Stomach smooth muscle (tissue), 2 donors: ENCODE results near the gene COIL.

Source experiments
- H3K27ac ChIP-seq: one replicate; pipeline ENCODE4 v1.7.0; 2013; ENCODE audit warnings: mild to moderate bottlenecking, low read length, inconsistent platforms
- H3K27me3 ChIP-seq, 2 donors: one replicate each; pipeline ENCODE4 v1.7.0; 2013; ENCODE audit warnings: low read length in 2 of 2; ENCODE audit not compliant: insufficient read depth in 2 of 2, control insufficient read depth in 1 of 2
- H3K36me3 ChIP-seq, 2 donors: one replicate each; pipeline ENCODE4 v1.7.0; 2013; ENCODE audit warnings: low read length in 2 of 2; ENCODE audit not compliant: control insufficient read depth in 2 of 2, insufficient read depth in 2 of 2
- H3K4me1 ChIP-seq: one replicate; pipeline ENCODE4 v1.7.0; 2013; ENCODE audit warnings: low read length; ENCODE audit not compliant: control insufficient read depth, insufficient read depth
- H3K4me3 ChIP-seq, 2 donors: one replicate each; pipeline ENCODE4 v1.7.0; 2013; ENCODE audit warnings: low read length in 2 of 2
- H3K9ac ChIP-seq, 2 donors: one replicate each; pipeline ENCODE4 v1.7.0; 2013; ENCODE audit warnings: low read length in 2 of 2, mild to moderate bottlenecking in 1 of 2
- H3K9me3 ChIP-seq, 2 donors: one replicate each; pipeline ENCODE4 v1.7.0; 2013; ENCODE audit warnings: low read length in 2 of 2; ENCODE audit not compliant: control insufficient read depth in 2 of 2
- donor health status: healthy.
- donor health status: Pancreatic carcinoma.

The COIL gene

DNA sequence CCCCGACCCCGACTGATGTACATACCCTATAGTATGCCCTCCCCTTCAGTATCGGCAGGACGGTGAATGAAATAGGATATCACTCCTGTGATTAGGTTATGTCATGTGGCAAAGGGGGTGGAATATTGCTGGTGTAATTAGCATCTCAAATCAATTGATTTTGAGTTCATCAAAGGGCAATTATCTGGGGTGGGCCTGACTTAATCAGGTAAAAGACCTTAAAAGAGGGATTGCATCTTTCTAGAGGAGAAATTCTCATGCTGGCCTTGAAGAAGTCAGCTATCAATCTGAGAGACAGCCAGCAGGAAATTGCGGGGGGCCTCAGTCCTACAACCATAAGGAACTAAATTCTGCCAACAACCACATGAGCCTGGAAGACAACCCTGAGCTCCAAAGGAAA lies 57.3 kb downstream of the COIL start:
- Histone ChIP-seq H3K4me3 (no peak overlapping the region), H3K27me3 (no peaks in the 10 kb centered on the region), H3K27ac (no peak overlapping the region), H3K4me1 (peaks cover 6% of the 10 kb centered on the region), H3K9ac (no peak overlapping the region), H3K9me3 (no peaks in the 10 kb centered on the region), H3K36me3 (peaks cover 64 to 71% of the 10 kb centered on the region in 2 donors)

DNA sequence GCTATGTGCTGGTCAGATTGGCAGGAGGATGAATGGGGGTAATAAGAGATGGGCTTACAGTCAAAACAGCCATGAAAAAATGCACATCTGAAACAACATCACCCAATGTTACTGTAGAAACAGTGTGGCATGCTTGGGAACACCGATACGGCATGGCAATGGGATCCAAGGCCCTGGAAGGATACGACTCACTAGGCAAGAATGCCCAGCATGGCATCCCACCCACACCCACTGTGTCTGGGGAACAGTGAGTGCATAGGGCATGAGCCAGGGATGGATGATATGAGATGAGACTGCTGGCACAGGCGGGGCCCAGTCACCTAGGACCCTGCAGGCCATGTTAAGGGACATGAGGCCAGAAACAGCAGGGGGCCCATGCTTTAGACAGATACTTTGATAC lies 58.5 kb downstream of the COIL start:
- Histone ChIP-seq H3K4me3 (no peak overlapping the region), H3K4me1 (peaks cover 2% of the 10 kb centered on the region), H3K27me3 (no peaks in the 10 kb centered on the region), H3K9me3 (no peaks in the 10 kb centered on the region), H3K27ac (no peak overlapping the region), H3K36me3 (peaks cover 55 to 61% of the 10 kb centered on the region in 2 donors), H3K9ac (no peak overlapping the region)

DNA sequence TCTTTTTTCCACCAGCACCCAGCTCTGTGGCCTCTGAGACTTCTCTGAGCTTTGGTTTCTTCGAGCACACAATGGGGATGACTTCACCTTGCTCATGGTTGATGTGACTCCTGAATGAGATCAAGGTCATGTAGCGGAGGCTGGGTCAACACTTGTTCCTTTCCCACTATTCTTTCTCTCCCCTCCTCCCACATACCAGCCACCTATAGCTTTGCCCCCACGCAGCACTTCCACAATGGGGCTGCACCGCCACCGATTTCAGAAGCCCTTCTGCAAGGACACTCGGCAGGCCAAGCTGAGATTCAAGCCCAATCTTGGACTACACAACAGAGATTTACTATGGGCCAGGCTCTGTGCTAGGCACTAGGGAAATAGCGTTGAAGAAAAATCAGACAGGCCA lies 61.4 kb downstream of the COIL start:
- peaks cover 48 to 58% of the 10 kb centered on the region in 2 donors for H3K36me3 ChIP-seq
- H3K27ac ChIP-seq = no peak overlapping the region

DNA sequence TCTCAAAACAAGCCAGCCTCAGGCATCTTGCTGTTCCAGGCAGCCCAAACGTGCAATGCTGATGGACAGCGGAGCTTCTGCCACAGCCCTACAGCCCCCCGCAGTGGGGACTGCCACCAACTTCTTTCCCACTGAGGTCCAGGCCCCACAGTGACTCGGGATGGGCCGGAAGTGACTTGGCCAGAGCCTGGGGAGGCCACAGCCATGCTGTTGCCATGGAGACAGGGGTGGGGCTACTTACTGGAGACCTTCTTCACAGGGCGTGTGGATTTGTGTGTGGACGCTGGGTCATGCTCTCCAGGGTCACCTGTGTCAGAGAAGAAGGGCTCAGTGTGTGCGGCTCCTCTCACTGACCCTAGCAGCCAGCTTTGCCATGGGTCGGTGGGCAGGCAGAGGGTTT lies 62.0 kb downstream of the COIL start:
- Histone ChIP-seq H3K9ac (no peak overlapping the region), H3K4me3 (no peak overlapping the region), H3K36me3 (peaks cover 43 to 55% of the 10 kb centered on the region in 2 donors), H3K4me1 (peaks cover 2% of the 10 kb centered on the region), H3K27me3 (no peaks in the 10 kb centered on the region), H3K27ac (no peak overlapping the region), H3K9me3 (no peaks in the 10 kb centered on the region)

More for the DNA sequence above, 61.4 kb downstream of the COIL start:
- no peak overlapping the region for H3K9ac ChIP-seq
- peaks cover 2% of the 10 kb centered on the region for H3K4me1 ChIP-seq
- no peaks in the 10 kb centered on the region for H3K27me3 ChIP-seq
- H3K4me3 ChIP-seq = no peak overlapping the region
- no peaks in the 10 kb centered on the region for H3K9me3 ChIP-seq

DNA sequence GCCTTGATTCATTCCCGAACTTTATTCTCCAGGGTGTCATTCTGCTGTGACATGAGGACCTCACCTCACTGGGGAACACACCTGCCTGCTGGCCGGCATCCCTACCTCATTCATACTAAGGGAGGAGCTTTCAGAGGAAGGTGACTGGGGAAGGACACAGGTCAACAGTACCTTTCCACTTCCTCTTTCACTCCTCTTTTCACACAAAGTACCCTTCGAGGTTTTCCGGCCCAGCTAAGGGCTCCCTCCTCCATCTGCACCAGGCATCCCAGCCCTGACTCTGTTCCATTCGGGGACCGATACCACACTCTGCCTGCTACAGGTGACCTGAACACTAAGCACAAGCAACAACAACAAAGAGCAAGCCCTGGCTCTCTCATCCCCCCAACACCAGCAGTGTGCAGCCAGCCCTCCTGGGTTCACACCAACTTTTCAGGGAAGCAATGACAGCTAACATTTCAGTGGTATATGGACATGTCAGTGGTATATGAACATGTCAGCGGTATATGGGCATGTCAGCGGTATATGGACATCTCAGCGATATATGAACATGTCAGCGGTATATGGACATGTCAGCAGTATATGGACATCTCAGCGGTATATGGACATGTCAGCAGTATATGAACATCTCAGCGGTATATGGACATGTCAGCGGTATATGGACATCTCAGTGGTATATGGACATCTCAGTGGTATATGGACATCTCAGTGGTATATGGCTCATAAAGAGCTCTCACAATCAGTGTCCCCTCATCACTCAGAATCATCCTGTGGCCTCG lies 63.0 kb downstream of the COIL start:
- Histone ChIP-seq H3K4me1 (no peaks in the 10 kb centered on the region), H3K9me3 (no peaks in the 10 kb centered on the region), H3K36me3 (peaks cover 39 to 53% of the 10 kb centered on the region in 2 donors), H3K9ac (no peak overlapping the region), H3K27ac (no peak overlapping the region), H3K27me3 (no peaks in the 10 kb centered on the region), H3K4me3 (no peak overlapping the region)

DNA sequence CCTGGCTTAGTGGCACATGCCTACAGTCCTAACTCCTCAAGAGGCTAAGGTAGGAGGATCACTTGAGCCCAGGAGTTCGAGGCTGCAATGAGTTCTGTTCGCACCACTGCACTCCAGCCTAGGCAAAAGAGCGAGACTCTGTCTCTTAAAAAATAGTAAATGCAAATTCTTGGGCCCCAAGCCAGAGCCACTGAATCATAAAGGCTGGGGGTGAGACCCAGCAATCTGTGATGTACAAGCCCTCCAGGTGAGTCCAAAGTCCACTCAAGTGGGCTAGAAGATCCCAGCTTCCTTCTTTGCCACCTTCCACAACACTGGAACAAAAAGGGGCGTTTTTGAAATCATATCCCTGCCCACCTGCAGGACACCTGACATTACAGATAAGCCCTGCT lies 63.9 kb downstream of the COIL start:
- Histone ChIP-seq H3K36me3 (peaks cover 35 to 54% of the 10 kb centered on the region in 2 donors), H3K27ac (no peak overlapping the region), H3K27me3 (no peaks in the 10 kb centered on the region), H3K9ac (no peak overlapping the region), H3K4me1 (no peaks in the 10 kb centered on the region), H3K9me3 (no peaks in the 10 kb centered on the region), H3K4me3 (no peak overlapping the region)

DNA sequence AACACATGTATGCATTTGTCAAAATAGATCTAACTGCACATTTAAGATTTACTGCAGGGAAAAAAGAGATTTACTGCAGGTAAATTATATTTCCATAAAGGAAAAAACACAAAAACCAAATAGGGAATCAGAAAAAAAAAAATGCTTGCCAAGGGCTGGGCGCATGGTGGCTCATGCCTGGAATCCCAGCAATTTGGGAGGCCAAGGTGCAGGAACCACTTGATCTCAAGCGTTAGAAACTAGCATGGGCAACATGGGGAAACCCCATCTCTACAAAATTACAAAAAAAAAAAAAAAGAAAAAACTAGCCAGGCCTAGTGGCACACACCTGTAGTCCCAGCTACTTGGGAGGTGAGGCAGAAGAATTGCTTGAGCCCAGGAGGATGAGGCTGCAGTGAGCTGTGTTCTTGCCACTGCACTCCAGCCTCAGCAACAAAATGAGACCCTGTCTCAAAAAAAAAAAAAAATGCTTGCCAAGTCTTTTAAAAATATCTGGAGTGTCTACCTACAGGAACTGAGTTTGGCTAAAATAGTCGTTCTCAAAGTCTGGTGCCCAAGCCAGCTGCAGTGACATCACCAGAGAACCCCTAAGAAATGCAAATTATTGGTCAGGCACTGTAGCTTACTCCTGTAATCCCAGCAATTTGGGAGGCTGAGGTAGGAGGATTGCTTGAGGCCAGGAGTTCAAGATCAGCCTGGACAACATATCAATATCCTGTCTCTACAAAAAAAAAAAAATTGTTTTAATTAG lies 64.5 kb downstream of the COIL start:
- H3K9ac ChIP-seq = no peak overlapping the region
- peaks cover 30 to 52% of the 10 kb centered on the region in 2 donors for H3K36me3 ChIP-seq
- H3K9me3 ChIP-seq = no peaks in the 10 kb centered on the region
- no peaks in the 10 kb centered on the region for H3K27me3 ChIP-seq
- H3K4me1 ChIP-seq = no peaks in the 10 kb centered on the region
- H3K4me3 ChIP-seq = no peak overlapping the region
- H3K27ac ChIP-seq = no peak overlapping the region

DNA sequence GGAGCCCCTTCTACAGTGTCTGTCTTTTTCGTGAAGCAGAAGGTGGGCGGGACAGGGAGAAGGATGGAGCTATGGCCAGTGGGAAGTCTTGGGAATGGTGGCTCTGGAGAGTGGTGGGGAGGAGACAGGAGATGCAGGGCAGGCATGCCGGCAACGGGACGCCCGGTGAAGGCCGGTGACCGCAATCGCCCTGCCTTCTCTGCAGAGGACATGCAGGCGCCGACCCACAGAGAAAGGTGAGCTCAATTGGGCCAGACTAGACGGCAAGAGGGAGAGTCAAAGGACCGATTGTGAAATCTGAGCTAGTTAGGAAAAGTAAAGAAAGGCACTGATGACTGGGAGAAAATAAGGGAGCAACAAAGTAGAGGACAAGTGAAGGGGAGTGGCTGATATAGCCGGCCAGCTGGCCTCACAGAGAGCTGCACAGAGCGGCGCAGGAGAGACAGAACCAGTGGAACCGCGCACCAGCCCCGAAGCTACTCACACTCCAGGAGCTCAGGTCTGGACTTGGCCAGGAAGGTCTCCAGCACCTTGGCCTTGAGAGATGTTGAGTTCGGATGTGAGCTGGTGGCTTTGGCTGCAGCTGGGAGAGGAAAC lies 65.9 kb downstream of the COIL start:
- peaks cover 20 to 49% of the 10 kb centered on the region in 2 donors for H3K36me3 ChIP-seq
- no peaks in the 10 kb centered on the region for H3K27me3 ChIP-seq
- no peaks in the 10 kb centered on the region for H3K9me3 ChIP-seq
- no peak overlapping the region for H3K27ac ChIP-seq
- no peak overlapping the region for H3K4me3 ChIP-seq
- no peak overlapping the region for H3K9ac ChIP-seq
- no peaks in the 10 kb centered on the region for H3K4me1 ChIP-seq

DNA sequence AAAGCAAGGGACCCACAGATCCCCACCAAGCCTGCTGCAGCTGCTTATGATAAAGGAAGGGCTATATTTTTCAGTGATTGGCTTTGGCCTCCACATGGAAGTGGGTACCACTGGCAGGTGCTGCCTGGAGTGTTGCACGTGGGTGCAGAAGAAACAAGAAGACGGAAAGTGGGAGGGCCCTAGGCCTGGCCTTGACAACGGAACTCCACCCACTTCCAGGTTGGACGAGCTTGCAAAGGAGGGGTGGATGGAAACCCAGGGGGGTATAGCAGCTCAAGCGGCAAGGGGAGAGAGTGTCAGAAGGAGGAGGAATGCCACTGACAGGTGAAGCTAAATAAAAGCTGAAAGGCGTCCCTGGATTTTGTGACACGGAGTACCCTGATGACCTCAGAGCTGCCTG lies 67.3 kb downstream of the COIL start:
- Histone ChIP-seq H3K27me3 (no peaks in the 10 kb centered on the region), H3K9ac (no peak overlapping the region), H3K4me3 (no peak overlapping the region), H3K27ac (no peak overlapping the region), H3K4me1 (no peaks in the 10 kb centered on the region), H3K9me3 (no peaks in the 10 kb centered on the region), H3K36me3 (peaks cover 16 to 47% of the 10 kb centered on the region in 2 donors)

DNA sequence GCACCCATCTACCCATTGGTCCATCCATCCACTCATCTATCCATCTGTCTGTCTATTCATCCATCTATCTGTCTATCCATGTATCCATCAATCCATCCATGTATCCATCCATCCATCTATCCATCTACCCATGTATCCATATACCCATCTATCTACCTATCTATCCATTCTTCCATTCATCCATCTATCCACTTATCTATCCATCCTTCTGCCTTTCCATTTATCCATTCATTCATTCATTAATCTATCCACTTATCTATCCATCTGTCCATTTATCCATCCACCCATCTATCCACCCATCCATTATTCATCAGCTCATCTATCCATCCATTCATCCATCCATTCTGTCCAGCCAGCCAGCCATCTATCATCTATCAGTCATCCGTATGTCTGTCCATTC lies 68.5 kb downstream of the COIL start:
- peaks cover 22 to 50% of the 10 kb centered on the region in 2 donors for H3K36me3 ChIP-seq

More for the DNA sequence above, 68.5 kb downstream of the COIL start:
- Histone ChIP-seq H3K27ac (no peak overlapping the region), H3K9me3 (peaks cover 4 to 8% of the 10 kb centered on the region in 2 donors), H3K27me3 (no peaks in the 10 kb centered on the region), H3K4me1 (no peaks in the 10 kb centered on the region), H3K9ac (no peak overlapping the region), H3K4me3 (no peak overlapping the region)
